GM10266 (cell line): ENCODE data around the gene NEAT1.

Experiments
- DNase-seq: peaks from one replicate; pipeline ENCODE4 v3.0.0; 2012; ENCODE audit errors: extremely low spot score
- TF ChIP-seq, protein P1 (sequence below): IDR thresholded peaks from 2 replicates; pipeline ENCODE4 v1.5.1; 2012; ENCODE audit warnings: mild to moderate bottlenecking, low read depth; ENCODE audit not compliant: control insufficient read depth, insufficient read depth; ENCODE audit errors: missing control alignments

NEAT1 gene

DNA sequence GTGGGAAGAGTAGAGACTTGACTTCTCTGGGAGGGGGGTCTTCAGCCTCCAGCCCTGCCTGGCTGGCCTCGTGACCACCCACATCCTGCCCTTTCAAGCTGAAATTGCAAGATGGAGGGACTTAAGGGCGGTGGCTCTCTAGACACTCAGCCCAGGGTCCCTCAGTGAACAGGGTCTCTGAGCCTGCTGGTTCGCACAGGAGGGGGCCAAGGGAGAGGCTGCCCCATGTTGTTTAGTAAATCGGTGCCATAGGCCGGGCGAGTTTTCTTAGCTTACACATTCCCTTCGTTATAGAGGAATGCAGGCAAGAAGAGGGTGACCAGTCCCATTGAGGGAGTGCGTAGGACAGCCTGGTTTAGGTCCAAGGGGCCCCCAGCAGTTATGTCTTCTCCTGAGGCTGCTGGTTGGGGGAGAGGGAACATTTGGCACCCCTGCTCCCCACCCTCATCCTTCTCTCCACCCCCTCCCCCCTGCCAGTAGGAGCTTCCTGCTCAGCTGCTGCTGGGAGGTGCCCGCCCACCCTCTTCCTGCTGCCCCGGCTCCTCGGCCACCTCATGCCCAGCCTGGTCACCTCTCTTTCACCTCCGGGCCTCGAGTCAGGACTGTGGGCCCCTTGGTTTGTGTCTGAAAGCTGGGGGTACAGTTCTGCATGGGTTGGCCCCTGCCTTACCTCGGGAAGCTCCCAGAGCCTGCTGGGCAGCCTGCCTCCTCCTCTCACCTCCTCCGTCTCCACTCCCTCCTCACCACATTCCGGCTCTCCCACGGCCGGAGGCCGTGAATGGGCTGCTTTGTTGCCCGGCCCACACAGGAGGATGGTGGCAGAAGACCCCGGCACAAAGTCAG, 32.3 kb upstream of the NEAT1 start:
- TF ChIP-seq, protein P1, sequence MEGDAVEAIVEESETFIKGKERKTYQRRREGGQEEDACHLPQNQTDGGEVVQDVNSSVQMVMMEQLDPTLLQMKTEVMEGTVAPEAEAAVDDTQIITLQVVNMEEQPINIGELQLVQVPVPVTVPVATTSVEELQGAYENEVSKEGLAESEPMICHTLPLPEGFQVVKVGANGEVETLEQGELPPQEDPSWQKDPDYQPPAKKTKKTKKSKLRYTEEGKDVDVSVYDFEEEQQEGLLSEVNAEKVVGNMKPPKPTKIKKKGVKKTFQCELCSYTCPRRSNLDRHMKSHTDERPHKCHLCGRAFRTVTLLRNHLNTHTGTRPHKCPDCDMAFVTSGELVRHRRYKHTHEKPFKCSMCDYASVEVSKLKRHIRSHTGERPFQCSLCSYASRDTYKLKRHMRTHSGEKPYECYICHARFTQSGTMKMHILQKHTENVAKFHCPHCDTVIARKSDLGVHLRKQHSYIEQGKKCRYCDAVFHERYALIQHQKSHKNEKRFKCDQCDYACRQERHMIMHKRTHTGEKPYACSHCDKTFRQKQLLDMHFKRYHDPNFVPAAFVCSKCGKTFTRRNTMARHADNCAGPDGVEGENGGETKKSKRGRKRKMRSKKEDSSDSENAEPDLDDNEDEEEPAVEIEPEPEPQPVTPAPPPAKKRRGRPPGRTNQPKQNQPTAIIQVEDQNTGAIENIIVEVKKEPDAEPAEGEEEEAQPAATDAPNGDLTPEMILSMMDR: no peak
- peak; percentile 15 for DNase-seq

DNA sequence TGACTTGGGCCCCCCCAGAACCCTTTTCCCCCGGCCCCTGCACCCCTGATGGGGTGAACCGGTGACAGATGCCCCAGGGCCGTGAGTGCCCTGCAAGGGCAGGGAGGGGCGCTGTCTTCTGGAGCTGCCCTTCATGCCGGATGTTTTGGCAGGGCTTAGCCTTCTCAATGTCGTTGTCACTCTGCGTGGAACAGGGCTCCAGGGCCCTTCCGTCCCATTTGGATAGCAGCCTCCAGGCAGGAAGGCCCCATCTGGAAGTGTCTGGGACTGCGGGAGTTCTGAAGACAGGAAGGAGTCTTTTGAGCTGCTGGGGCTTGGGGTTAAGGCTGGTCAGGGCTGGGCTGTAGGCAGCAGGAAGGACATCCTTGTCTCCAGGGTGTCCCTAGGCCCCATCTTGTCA, 31.6 kb upstream of the NEAT1 start:
- DNase-seq: peak; percentile 22
- TF ChIP-seq, protein P1: no peak

DNA sequence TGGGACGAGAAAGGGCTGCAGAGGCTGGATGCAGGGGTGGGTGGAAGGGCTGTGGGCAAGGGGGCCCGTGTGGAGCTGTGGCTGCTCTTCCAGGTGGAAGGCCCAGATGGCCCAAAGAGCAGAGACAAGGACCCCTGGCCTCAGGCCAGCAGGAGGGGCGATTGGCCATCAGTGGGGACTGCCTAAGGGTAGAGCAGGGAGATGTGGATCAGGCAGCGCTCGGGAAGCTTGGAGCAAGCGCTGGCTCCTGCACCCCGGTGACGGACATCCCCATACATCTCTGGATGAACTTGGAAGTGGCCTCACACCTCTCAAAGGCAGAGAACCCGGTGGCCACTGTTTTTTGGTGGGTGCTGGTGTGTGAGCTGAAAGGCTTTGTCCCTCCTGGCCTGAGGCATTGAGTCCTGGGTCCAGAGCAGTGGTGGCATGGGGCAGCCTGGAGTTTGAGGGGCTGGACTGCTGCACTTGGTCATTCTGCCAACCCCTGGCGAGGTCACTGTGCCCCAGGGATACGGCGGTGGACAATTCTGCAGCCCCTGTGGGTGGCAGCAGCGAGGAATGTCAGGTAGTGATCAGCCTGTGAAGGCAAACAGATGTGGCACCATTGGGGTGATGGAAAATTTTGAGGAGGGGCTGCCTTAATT, 30.3 kb upstream of the NEAT1 start:
- TF ChIP-seq, protein P1: no peak
- DNase-seq: no peak

DNA sequence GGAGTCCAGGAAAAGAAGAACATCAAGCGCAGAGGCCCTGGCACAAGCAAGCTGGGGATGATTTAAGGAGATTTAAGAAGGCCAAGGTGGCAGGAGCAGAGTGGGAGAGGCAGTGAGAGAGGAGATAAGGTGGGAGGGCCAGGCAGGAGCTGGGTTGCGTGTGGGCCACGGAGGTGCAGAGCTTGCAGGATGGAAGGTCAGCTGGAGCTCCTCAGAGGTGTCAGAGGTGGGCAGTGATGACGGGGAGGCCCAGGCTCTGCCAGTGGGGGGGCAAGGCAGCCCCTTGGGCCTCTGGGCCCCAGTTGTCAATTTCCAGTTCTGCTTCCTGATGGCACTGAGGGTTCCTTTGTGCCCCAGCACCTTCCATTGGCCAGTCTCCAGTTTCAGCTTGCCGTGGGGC, 29.7 kb upstream of the NEAT1 start:
- TF ChIP-seq, protein P1: no peak

DNA sequence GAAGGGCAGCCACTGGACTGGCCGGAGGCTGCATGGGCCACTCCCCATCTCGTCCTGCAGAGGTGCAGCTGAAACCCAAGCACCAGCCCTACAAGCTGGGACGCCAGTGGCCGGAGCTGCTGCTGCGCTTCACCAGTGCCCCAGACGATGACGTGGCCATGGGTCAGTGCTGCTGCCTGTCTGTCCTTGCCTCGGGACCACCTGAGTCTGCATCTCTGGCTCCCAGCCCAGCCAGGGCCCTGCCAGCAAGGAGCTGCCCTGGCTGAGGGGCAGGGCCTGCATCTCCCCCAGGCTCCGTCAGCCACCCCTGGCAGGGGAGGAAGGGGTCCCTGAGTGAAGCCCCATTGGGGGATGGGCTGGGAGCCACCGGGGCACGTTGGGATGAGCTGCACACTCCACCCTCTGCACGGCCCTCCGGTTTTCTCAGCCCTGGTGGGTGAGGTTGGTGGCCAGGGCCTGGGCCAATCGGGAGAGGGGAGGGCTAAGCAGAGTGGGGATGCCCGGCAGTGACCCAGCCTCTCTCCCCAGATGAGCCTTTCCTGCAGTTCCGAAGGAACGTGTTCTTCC, 29.0 kb upstream of the NEAT1 start:
- DNase-seq: peak; percentile 15
- TF ChIP-seq, protein P1: no peak

More for the DNA sequence above, 29.7 kb upstream of the NEAT1 start:
- peak; percentile 12 for DNase-seq

DNA sequence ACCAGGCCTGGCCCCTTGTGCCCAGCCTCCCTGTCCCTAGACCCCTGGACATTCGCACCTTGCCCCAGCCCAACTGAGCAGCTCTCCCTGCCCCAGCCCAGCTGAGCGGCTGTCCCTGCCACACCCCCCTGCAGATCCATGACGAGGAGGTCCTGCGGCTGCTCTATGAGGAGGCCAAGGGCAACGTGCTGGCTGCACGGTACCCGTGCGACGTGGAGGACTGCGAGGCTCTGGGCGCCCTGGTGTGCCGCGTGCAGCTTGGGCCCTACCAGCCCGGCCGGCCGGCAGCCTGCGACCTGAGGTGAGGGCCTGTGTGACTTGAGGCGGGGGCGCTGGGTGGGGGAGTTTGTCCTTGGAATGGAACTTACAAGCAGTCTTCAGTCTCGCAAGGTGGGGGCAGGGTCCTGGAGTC, 28.5 kb upstream of the NEAT1 start:
- no peak for DNase-seq
- TF ChIP-seq, protein P1: no peak
